Karpas-422 (cell line): ENCODE data around the gene NXPH4. TPM values are rescaled to one million over a fixed set of nuclear protein-coding genes. Genes with fewer than 3 reads are reported as not detected.

Source experiments
- DNase-seq: peaks from one replicate; pipeline ENCODE4 v3.0.0-alpha.2; 2015
- H2AFZ ChIP-seq: fragments of 200-600 bp; sonication (generic); 2 replicates; pipeline ENCODE4 v1.6.1; 2014; ENCODE audit warnings: antibody characterized with exemption, low read length, mixed read lengths
- H3K27ac ChIP-seq: fragments of 200-600 bp; sonication (generic); 2 replicates; pipeline ENCODE4 v1.5.1; 2014; ENCODE audit warnings: mild to moderate bottlenecking, low read length, moderate library complexity
- H3K27me3 ChIP-seq: fragments of 200-600 bp; sonication (generic); 2 replicates; pipeline ENCODE4 v1.6.1; 2014; ENCODE audit warnings: low read length, mixed read lengths
- H3K36me3 ChIP-seq: fragments of 200-600 bp; sonication (generic); 2 replicates; pipeline ENCODE4 v1.6.1; 2014; ENCODE audit warnings: low read length, mixed read lengths; ENCODE audit not compliant: insufficient read depth
- H3K4me1 ChIP-seq: fragments of 200-600 bp; sonication (generic); 2 replicates; pipeline ENCODE4 v1.6.1; 2014; ENCODE audit warnings: mild to moderate bottlenecking, low read length, mixed read lengths
- H3K4me2 ChIP-seq: fragments of 200-600 bp; sonication (generic); 2 replicates; pipeline ENCODE4 v1.6.1; 2014; ENCODE audit warnings: low read length, low read depth, mild to moderate bottlenecking; ENCODE audit not compliant: poor library complexity, severe bottlenecking
- H3K4me3 ChIP-seq: fragments of 200-600 bp; sonication (generic); 2 replicates; pipeline ENCODE4 v1.5.1; 2014; ENCODE audit warnings: mild to moderate bottlenecking, antibody characterized with exemption, low read length, mixed read lengths
- H3K79me2 ChIP-seq: fragments of 200-600 bp; sonication (generic); 2 replicates; pipeline ENCODE4 v1.6.1; 2014; ENCODE audit warnings: mild to moderate bottlenecking, low read length, mixed read lengths
- H3K9ac ChIP-seq: fragments of 200-600 bp; sonication (generic); 2 replicates; pipeline ENCODE4 v1.6.0; 2014; ENCODE audit warnings: low read length
- H3K9me2 ChIP-seq: fragments of 200-600 bp; sonication (generic), shearing (Covaris generic); replicated peaks from 2 replicates; pipeline ENCODE4 v1.6.0; 2014; ENCODE audit warnings: mild to moderate bottlenecking, low read length, moderate library complexity; ENCODE audit not compliant: insufficient read depth
- H3K9me3 ChIP-seq: fragments of 300-700, 200-600 bp; sonication (generic); 2 replicates; pipeline ENCODE4 v1.6.1; 2014; ENCODE audit warnings: low read length, mixed read lengths
- H4K20me1 ChIP-seq: fragments of 200-600 bp; sonication (generic); 2 replicates; pipeline ENCODE4 v1.6.1; 2014; ENCODE audit warnings: mild to moderate bottlenecking, antibody characterized with exemption, low read length, low read depth; ENCODE audit not compliant: insufficient read depth
- total RNA-seq: library from RNA; depleted of rRNA; stranded (reverse); fragments of >200 nt; shearing (Covaris generic); gene quantifications from 2 replicates; pipeline ENCODE4 v1.2.3, GENCODE V29; 2014; ENCODE audit warnings: low replicate concordance

Gene NXPH4
- total RNA-seq, 1 experiment from 2014 or later = 2.9 TPM

DNA sequence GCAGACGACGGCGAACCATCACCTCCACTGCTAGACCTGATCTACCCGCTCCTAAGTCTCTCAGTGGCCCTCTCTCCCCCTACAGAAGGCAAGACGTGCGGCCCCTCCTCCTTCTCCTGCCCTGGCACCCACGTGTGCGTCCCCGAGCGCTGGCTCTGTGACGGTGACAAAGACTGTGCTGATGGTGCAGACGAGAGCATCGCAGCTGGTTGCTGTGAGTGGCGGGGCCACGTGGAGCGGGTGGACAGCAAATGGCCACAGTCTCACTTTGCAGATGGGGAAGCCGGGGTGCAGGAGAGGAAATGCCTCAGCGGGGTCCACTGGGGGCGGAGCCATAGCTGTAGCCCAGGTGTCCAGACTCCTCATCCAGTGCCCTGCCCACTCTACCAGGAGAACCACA lies 21.4 kb upstream of the NXPH4 start:
- no peaks in the 10 kb centered on the region for H3K9me3 ChIP-seq
- H3K4me3 ChIP-seq = no peak overlapping the region
- no peaks in the 10 kb centered on the region for H4K20me1 ChIP-seq
- no peaks in the 10 kb centered on the region for H3K27me3 ChIP-seq
- no peak overlapping the region for H3K27ac ChIP-seq
- H2AFZ ChIP-seq = no peak overlapping the region
- H3K9ac ChIP-seq = no peak overlapping the region
- H3K36me3 ChIP-seq = no peaks in the 10 kb centered on the region
- DNase-seq = no peak
- H3K4me2 ChIP-seq = no peak overlapping the region
- no peaks in the 10 kb centered on the region for H3K79me2 ChIP-seq
- no peaks in the 10 kb centered on the region for H3K4me1 ChIP-seq
- no peaks in the 10 kb centered on the region for H3K9me2 ChIP-seq

DNA sequence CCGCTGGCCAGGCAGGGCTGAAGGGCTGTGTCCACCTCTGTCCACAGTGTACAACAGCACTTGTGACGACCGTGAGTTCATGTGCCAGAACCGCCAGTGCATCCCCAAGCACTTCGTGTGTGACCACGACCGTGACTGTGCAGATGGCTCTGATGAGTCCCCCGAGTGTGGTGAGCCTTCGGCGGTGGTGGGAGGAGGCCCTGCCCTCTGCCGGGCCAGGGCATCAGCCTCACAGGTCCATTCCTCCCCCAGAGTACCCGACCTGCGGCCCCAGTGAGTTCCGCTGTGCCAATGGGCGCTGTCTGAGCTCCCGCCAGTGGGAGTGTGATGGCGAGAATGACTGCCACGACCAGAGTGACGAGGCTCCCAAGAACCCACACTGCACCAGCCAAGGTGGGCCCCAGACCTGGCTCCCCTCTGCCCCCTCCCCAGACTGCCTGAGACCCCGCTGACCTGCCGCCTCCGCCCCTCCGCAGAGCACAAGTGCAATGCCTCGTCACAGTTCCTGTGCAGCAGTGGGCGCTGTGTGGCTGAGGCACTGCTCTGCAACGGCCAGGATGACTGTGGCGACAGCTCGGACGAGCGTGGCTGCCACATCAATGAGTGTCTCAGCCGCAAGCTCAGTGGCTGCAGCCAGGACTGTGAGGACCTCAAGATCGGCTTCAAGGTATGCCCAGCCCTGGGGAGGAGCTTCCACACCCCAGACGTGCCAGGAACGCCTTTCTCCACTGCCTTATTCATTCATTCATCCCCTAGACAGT lies 20.8 kb upstream of the NXPH4 start:
- H3K36me3 ChIP-seq = no peaks in the 10 kb centered on the region
- H3K27me3 ChIP-seq = no peaks in the 10 kb centered on the region
- no peak overlapping the region for H2AFZ ChIP-seq
- H4K20me1 ChIP-seq = no peaks in the 10 kb centered on the region
- H3K9me3 ChIP-seq = no peaks in the 10 kb centered on the region
- DNase-seq = no peak
- H3K27ac ChIP-seq = no peak overlapping the region
- H3K4me2 ChIP-seq = no peak overlapping the region
- no peaks in the 10 kb centered on the region for H3K4me1 ChIP-seq
- H3K9me2 ChIP-seq = no peaks in the 10 kb centered on the region
- H3K79me2 ChIP-seq = no peaks in the 10 kb centered on the region
- H3K9ac ChIP-seq = no peak overlapping the region
- H3K4me3 ChIP-seq = no peak overlapping the region

DNA sequence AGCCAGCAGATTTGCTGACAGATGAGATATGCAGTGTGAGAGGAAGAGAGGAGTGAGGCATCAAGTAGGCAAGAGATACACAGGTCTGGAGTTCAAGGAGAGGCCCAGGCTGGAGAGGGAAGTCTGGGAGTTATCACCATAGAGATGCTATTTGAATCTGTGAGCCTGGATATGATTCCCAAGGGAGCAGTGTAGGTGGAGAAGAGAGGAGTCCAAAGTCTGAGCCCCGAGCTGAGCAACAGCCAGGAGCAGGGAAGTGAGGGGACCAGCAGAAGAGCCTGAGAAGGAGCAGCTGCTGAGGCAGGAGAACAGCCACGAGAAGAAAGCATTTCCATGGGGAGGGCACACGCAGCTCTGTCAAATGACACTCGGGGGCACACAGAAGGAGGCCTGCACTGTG lies 20.2 kb upstream of the NXPH4 start:
- no peaks in the 10 kb centered on the region for H3K9me2 ChIP-seq
- no peaks in the 10 kb centered on the region for H4K20me1 ChIP-seq
- no peaks in the 10 kb centered on the region for H3K9me3 ChIP-seq
- no peak overlapping the region for H3K27ac ChIP-seq
- H3K9ac ChIP-seq = no peak overlapping the region
- no peak for DNase-seq
- H3K79me2 ChIP-seq = no peaks in the 10 kb centered on the region
- no peaks in the 10 kb centered on the region for H3K27me3 ChIP-seq
- H3K4me3 ChIP-seq = no peak overlapping the region
- no peaks in the 10 kb centered on the region for H3K4me1 ChIP-seq
- H3K4me2 ChIP-seq = no peak overlapping the region
- no peaks in the 10 kb centered on the region for H3K36me3 ChIP-seq
- H2AFZ ChIP-seq = no peak overlapping the region

DNA sequence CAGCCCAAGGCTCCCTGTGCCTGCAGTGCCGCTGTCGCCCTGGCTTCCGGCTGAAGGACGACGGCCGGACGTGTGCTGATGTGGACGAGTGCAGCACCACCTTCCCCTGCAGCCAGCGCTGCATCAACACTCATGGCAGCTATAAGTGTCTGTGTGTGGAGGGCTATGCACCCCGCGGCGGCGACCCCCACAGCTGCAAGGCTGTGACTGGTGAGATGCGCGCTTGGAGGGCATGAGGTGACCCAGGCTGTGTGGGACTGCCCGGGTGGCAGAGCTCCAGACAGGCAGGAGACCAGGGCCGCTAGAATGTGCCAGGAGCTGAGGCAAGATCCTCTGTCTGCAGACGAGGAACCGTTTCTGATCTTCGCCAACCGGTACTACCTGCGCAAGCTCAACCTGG lies 19.6 kb upstream of the NXPH4 start:
- Histone ChIP-seq H3K4me3 (no peak overlapping the region), H3K9me3 (no peaks in the 10 kb centered on the region), H3K4me2 (no peak overlapping the region), H3K36me3 (no peaks in the 10 kb centered on the region), H3K4me1 (no peaks in the 10 kb centered on the region), H3K9ac (no peak overlapping the region), H4K20me1 (no peaks in the 10 kb centered on the region), H2AFZ (no peak overlapping the region), H3K79me2 (no peaks in the 10 kb centered on the region), H3K27ac (no peak overlapping the region), H3K9me2 (no peaks in the 10 kb centered on the region), H3K27me3 (no peaks in the 10 kb centered on the region)
- no peak for DNase-seq

DNA sequence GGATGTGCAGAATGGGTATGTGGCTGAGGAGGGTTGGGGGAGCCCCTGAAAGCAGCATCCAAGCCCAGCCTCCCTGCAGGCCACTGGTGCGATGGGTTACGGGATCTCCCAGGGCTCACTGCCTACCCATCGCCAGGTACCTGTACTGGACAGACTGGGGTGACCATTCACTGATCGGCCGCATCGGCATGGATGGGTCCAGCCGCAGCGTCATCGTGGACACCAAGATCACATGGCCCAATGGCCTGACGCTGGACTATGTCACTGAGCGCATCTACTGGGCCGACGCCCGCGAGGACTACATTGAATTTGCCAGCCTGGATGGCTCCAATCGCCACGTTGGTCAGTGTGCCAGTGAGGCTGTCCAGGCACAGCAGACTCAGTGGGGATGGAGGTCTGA lies 18.3 kb upstream of the NXPH4 start:
- Histone ChIP-seq H3K4me3 (no peak overlapping the region), H3K4me1 (no peaks in the 10 kb centered on the region), H3K9ac (no peak overlapping the region), H3K36me3 (no peaks in the 10 kb centered on the region), H4K20me1 (no peaks in the 10 kb centered on the region), H3K79me2 (no peaks in the 10 kb centered on the region), H2AFZ (no peak overlapping the region), H3K4me2 (no peak overlapping the region), H3K27ac (no peak overlapping the region), H3K9me2 (no peaks in the 10 kb centered on the region), H3K27me3 (no peaks in the 10 kb centered on the region), H3K9me3 (no peaks in the 10 kb centered on the region)
- DNase-seq = no peak

DNA sequence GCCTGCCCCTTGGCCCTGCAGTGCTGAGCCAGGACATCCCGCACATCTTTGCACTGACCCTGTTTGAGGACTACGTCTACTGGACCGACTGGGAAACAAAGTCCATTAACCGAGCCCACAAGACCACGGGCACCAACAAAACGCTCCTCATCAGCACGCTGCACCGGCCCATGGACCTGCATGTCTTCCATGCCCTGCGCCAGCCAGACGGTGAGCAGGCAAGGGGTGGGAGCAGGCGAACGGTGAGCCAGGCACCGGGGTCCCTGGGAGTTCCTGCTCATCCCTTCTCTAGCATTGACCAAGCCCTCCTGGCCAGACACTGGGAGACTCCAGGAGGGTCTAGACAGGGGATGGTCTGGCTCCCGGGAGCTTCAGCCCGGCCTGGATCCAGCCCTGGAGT lies 17.4 kb upstream of the NXPH4 start:
- no peaks in the 10 kb centered on the region for H3K79me2 ChIP-seq
- H3K4me1 ChIP-seq = no peaks in the 10 kb centered on the region
- no peak overlapping the region for H3K4me2 ChIP-seq
- H3K27me3 ChIP-seq = no peaks in the 10 kb centered on the region
- no peaks in the 10 kb centered on the region for H3K36me3 ChIP-seq
- H3K9ac ChIP-seq = no peak overlapping the region
- no peaks in the 10 kb centered on the region for H3K9me3 ChIP-seq
- H3K9me2 ChIP-seq = no peaks in the 10 kb centered on the region
- H2AFZ ChIP-seq = no peak overlapping the region
- H3K27ac ChIP-seq = no peak overlapping the region
- no peak overlapping the region for H3K4me3 ChIP-seq
- no peaks in the 10 kb centered on the region for H4K20me1 ChIP-seq
- DNase-seq = no peak

DNA sequence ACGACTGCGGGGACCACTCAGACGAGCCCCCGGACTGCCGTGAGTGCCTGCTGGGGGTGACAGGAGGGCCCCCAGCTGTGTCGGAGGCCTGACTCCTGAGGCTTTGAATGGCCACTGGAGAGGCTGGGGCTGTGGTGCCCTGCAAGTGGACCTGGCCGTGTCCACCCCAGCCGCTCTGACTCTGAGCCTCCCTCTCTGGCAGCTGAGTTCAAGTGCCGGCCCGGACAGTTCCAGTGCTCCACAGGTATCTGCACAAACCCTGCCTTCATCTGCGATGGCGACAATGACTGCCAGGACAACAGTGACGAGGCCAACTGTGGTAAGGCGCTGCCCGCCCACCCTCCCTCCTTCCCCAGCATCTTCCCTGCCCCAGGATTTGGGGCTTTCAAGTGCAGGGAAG lies 16.1 kb upstream of the NXPH4 start:
- H2AFZ ChIP-seq = no peak overlapping the region
- H3K9me2 ChIP-seq = no peaks in the 10 kb centered on the region
- H3K27ac ChIP-seq = no peak overlapping the region
- H3K9ac ChIP-seq = no peak overlapping the region
- H3K4me1 ChIP-seq = no peaks in the 10 kb centered on the region
- no peak overlapping the region for H3K4me3 ChIP-seq
- no peak for DNase-seq
- no peaks in the 10 kb centered on the region for H4K20me1 ChIP-seq
- no peaks in the 10 kb centered on the region for H3K27me3 ChIP-seq
- H3K79me2 ChIP-seq = no peaks in the 10 kb centered on the region
- no peaks in the 10 kb centered on the region for H3K9me3 ChIP-seq
- H3K36me3 ChIP-seq = no peaks in the 10 kb centered on the region
- H3K4me2 ChIP-seq = no peak overlapping the region

DNA sequence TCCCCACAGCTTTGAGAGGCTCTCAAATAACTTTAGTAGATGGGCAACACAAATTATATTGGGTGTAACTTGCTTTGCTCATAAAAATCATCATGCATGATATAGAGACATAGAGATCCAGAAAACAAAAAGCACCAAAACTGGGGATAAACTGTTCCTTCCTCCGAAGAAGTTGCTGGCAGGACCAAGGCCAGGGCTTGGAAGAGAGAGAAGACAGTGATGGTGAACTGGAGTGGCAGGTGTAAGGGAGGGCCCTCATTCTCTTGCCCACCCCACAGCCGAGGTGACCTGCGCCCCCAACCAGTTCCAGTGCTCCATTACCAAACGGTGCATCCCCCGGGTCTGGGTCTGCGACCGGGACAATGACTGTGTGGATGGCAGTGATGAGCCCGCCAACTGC lies 15.4 kb upstream of the NXPH4 start:
- no peak overlapping the region for H3K9ac ChIP-seq
- H3K4me1 ChIP-seq = no peaks in the 10 kb centered on the region
- no peak overlapping the region for H3K4me3 ChIP-seq
- H3K36me3 ChIP-seq = no peaks in the 10 kb centered on the region
- no peaks in the 10 kb centered on the region for H3K9me2 ChIP-seq
- no peaks in the 10 kb centered on the region for H3K79me2 ChIP-seq
- H4K20me1 ChIP-seq = no peaks in the 10 kb centered on the region
- no peaks in the 10 kb centered on the region for H3K27me3 ChIP-seq
- H2AFZ ChIP-seq = no peak overlapping the region
- H3K27ac ChIP-seq = no peak overlapping the region
- H3K9me3 ChIP-seq = no peaks in the 10 kb centered on the region
- H3K4me2 ChIP-seq = no peak overlapping the region
- DNase-seq = no peak
